Keratinocyte (primary cell): ENCODE data around the gene TBX18. TPM values are rescaled to one million over a fixed set of nuclear protein-coding genes. Genes with fewer than 3 reads are reported as not detected.

Experiments used
- DNase-seq: peaks from one replicate; pipeline ENCODE4 v3.0.0-alpha.2; 2011; ENCODE audit warnings: low read depth, missing footprints, low spot score
- FAIRE-seq: peaks from 2 replicates; lab custom pipeline; 2011; peaks lifted over from hg19 to GRCh38; lab: Jason Lieb, UNC
- H2AFZ ChIP-seq: 2 replicates; pipeline ENCODE4 v1.6.0; 2012; ENCODE audit warnings: low read length, control low read depth, inconsistent platforms; ENCODE audit not compliant: control insufficient read depth
- H3K27ac ChIP-seq: 2 replicates; pipeline ENCODE4 v1.5.1; 2011; ENCODE audit warnings: low read length; ENCODE audit not compliant: control insufficient read depth, insufficient read depth
- H3K27me3 ChIP-seq: 3 replicates; pipeline ENCODE4 v1.6.0; 2011; ENCODE audit warnings: low read length; ENCODE audit not compliant: control insufficient read depth, insufficient read depth; ENCODE audit errors: extremely low read depth
- H3K36me3 ChIP-seq, 2 experiments: 2 replicates in 1 of 2; 3 replicates in 1 of 2; pipeline ENCODE4 v1.5.1; 2011; ENCODE audit warnings: low read length in 2 of 2, mild to moderate bottlenecking in 1 of 2; ENCODE audit not compliant: control insufficient read depth in 2 of 2, insufficient read depth in 2 of 2; ENCODE audit errors: extremely low read depth in 1 of 2
- H3K4me1 ChIP-seq: 3 replicates; pipeline ENCODE4 v1.5.1; 2011; ENCODE audit warnings: low read length; ENCODE audit not compliant: control insufficient read depth, insufficient read depth; ENCODE audit errors: extremely low read depth
- H3K4me2 ChIP-seq: 3 replicates; pipeline ENCODE4 v1.6.0; 2011; ENCODE audit warnings: low read depth, low read length; ENCODE audit not compliant: control insufficient read depth, insufficient read depth; ENCODE audit errors: extremely low read depth
- H3K4me3 ChIP-seq, 3 experiments: fragments of 200-600 bp in 1 of 3; sonication (generic) in 1 of 3; 2 replicates in 2 of 3; 3 replicates in 1 of 3; pipeline ENCODE4 v1.5.1; 2011 to 2016; ENCODE audit warnings: low read length in 3 of 3, mild to moderate bottlenecking in 3 of 3, control low read depth in 2 of 3, inconsistent platforms in 1 of 3, low read depth in 1 of 3, mixed read lengths in 1 of 3, mixed run types in 1 of 3, moderate library complexity in 1 of 3; ENCODE audit not compliant: control insufficient read depth in 2 of 3, insufficient read depth in 2 of 3; ENCODE audit errors: extremely low read depth in 1 of 3
- H3K79me2 ChIP-seq: 2 replicates; pipeline ENCODE4 v1.6.0; 2012; ENCODE audit warnings: low read length; ENCODE audit not compliant: control insufficient read depth, insufficient read depth
- H3K9ac ChIP-seq: 3 replicates; pipeline ENCODE4 v1.6.0; 2011; ENCODE audit warnings: low read length; ENCODE audit not compliant: control insufficient read depth, insufficient read depth; ENCODE audit errors: extremely low read depth
- H3K9me1 ChIP-seq: 3 replicates; pipeline ENCODE4 v1.6.0; 2011; ENCODE audit warnings: low read length; ENCODE audit not compliant: control insufficient read depth, insufficient read depth; ENCODE audit errors: extremely low read depth
- H3K9me3 ChIP-seq: 2 replicates; pipeline ENCODE4 v1.5.1; 2012; ENCODE audit warnings: low read depth, low read length; ENCODE audit not compliant: control insufficient read depth
- H4K20me1 ChIP-seq: 3 replicates; pipeline ENCODE4 v1.6.0; 2011; ENCODE audit warnings: low read length; ENCODE audit not compliant: control insufficient read depth, insufficient read depth; ENCODE audit errors: extremely low read depth
- CTCF ChIP-seq, 3 experiments: IDR thresholded peaks in 1 of 3; conservative IDR thresholded peaks in 1 of 3; optimal IDR thresholded peaks in 1 of 3; 2 replicates in 2 of 3; 3 replicates in 1 of 3; pipeline versions ENCODE3 to v1.5.1; 2011; ENCODE audit warnings: low read length in 3 of 3, mild to moderate bottlenecking in 3 of 3, moderate library complexity in 2 of 3, control low read depth in 1 of 3, inconsistent platforms in 1 of 3; ENCODE audit not compliant: insufficient read depth in 2 of 3; ENCODE audit errors: extremely low read depth in 1 of 3
- EZH2 ChIP-seq: IDR thresholded peaks from one replicate; pipeline ENCODE4 v1.6.1; 2012; ENCODE audit warnings: inconsistent platforms, mild to moderate bottlenecking, low read length, moderate library complexity
- dilution Hi-C: fragments of 300-500 bp; cut with MboI; formaldehyde crosslinking; loops from one replicate; pipeline ENCODE4 v1.7.0; 2020; ENCODE audit warnings: low sequenced_read_pairs; ENCODE audit not compliant: extremely low pct_ligation_motif_present
- polyA plus RNA-seq, 5 experiments: library from polyadenylated mRNA; depleted of rRNA in 3 of 5; stranded (reverse) in 3 of 5; stranded (forward) in 1 of 5; unstranded in 1 of 5; fragments of >200 nt; gene quantifications; 1 replicate in 1 of 5; 2 replicates in 3 of 5; 3 replicates in 1 of 5; pipeline versions ENCODE4 v1.2.1 to v1.2.3, GENCODE V29; 2011 to 2012; ENCODE audit warnings: missing spikeins in 2 of 5, low read depth in 1 of 5, low replicate concordance in 1 of 5

TBX18 gene
- polyA plus RNA-seq, 1 donor (not counting 4 experiments of a cell fraction or from before 2014, with no cell fraction given) = 0.03 TPM

GRCh38 chr6:84743616-84744015 lies 20.8 kb downstream of the TBX18 start:
- FAIRE-seq (no peak), DNase-seq (no peak)
- H3K27me3 ChIP-seq = peaks cover 3% of the 10 kb centered on the region
- no peak overlapping the region for H3K4me3 ChIP-seq
- TF ChIP-seq CTCF (optimal IDR thresholded peaks at IDR 0.05 in 1 of 3, IDR thresholded peaks at IDR 0.05 in 1 of 3, conservative IDR thresholded peaks at IDR 0.05 in 1 of 3; ENCODE audit: extremely low read depth in 1 of 3, insufficient read depth in 2 of 3, low read length in 3 of 3) = no peak
- TF ChIP-seq EZH2 = no peak
- no peaks in the 10 kb centered on the region for H3K9me1 ChIP-seq
- H3K4me1 ChIP-seq = peaks cover 12% of the 10 kb centered on the region
- no peak overlapping the region for H2AFZ ChIP-seq
- H3K79me2 ChIP-seq = no peaks in the 10 kb centered on the region
- no peaks in the 10 kb centered on the region for H3K36me3 ChIP-seq
- no peak overlapping the region for H3K27ac ChIP-seq
- no peaks in the 10 kb centered on the region for H4K20me1 ChIP-seq
- H3K9me3 ChIP-seq = no peaks in the 10 kb centered on the region
- H3K9ac ChIP-seq = no peak overlapping the region
- H3K4me2 ChIP-seq = no peak overlapping the region
- dilution Hi-C loops = no loop called here

- Histone ChIP-seq H3K4me3 (no peak overlapping the region), H3K79me2 (no peaks in the 10 kb centered on the region), H3K4me1 (peaks cover 13% of the 10 kb centered on the region), H3K27me3 (no peaks in the 10 kb centered on the region), H3K9me3 (no peaks in the 10 kb centered on the region), H3K27ac (no peak overlapping the region), H2AFZ (no peak overlapping the region), H3K36me3 (no peaks in the 10 kb centered on the region), H3K4me2 (no peak overlapping the region), H3K9me1 (no peaks in the 10 kb centered on the region), H4K20me1 (no peaks in the 10 kb centered on the region), H3K9ac (no peak overlapping the region)
- no peak for DNase-seq
- dilution Hi-C loops = no loop called here
- FAIRE-seq = no peak
- TF ChIP-seq CTCF (optimal IDR thresholded peaks at IDR 0.05 in 1 of 3, IDR thresholded peaks at IDR 0.05 in 1 of 3, conservative IDR thresholded peaks at IDR 0.05 in 1 of 3; ENCODE audit: extremely low read depth in 1 of 3, insufficient read depth in 2 of 3, low read length in 3 of 3) (no peak), EZH2 (no peak)
These were observed 24.0 kb downstream of the TBX18 start for GRCh38 chr6:84740385-84740784.
